Skeletal muscle tissue (tissue), 4 donors: Measurements from ENCODE around the gene COQ10A. TPM values are rescaled to one million over a fixed set of nuclear protein-coding genes. Genes with fewer than 3 reads are reported as not detected.
"Not testable (repeated sequence)": the region's sequence is repeated elsewhere in the genome, so short reads cannot be mapped to it uniquely, and the experiment has no call there.

Source experiments
- H3K27ac ChIP-seq: one replicate; pipeline ENCODE4 v1.7.0; 2013; ENCODE audit warnings: mild to moderate bottlenecking, low read depth, low read length, inconsistent platforms
- H3K27me3 ChIP-seq, 3 donors: one replicate each; pipeline ENCODE4 v1.7.0; 2013; ENCODE audit warnings: low read length in 3 of 3; ENCODE audit not compliant: control insufficient read depth in 3 of 3, insufficient read depth in 3 of 3
- H3K36me3 ChIP-seq, 3 donors: one replicate each; pipeline ENCODE4 v1.7.0; 2013; ENCODE audit warnings: low read length in 3 of 3; ENCODE audit not compliant: control insufficient read depth in 3 of 3, insufficient read depth in 3 of 3
- H3K4me1 ChIP-seq, 3 donors: one replicate each; pipeline ENCODE4 v1.7.0; 2013; ENCODE audit warnings: low read length in 3 of 3, mild to moderate bottlenecking in 3 of 3; ENCODE audit not compliant: control insufficient read depth in 3 of 3, insufficient read depth in 3 of 3
- H3K4me3 ChIP-seq, 3 donors: one replicate each; pipeline ENCODE4 v1.7.0; 2013; ENCODE audit warnings: low read length in 3 of 3
- H3K9ac ChIP-seq, 3 donors: one replicate each; pipeline ENCODE4 v1.7.0; 2013; ENCODE audit warnings: low read length in 3 of 3, mild to moderate bottlenecking in 3 of 3, moderate library complexity in 2 of 3, low read depth in 1 of 3
- H3K9me3 ChIP-seq, 3 donors: one replicate each; pipeline ENCODE4 v1.7.0; 2013; ENCODE audit warnings: low read length in 3 of 3; ENCODE audit not compliant: control insufficient read depth in 3 of 3
- total RNA-seq: library from RNA; depleted of rRNA; stranded (reverse); fragments of >200 nt; gene quantifications from one replicate; pipeline ENCODE4 v1.2.3, GENCODE V29; 2014
- donor health status: Osteomylitis.

Gene COQ10A
- total RNA-seq, 1 donor from 2014 or later, result 12.0 TPM

DNA sequence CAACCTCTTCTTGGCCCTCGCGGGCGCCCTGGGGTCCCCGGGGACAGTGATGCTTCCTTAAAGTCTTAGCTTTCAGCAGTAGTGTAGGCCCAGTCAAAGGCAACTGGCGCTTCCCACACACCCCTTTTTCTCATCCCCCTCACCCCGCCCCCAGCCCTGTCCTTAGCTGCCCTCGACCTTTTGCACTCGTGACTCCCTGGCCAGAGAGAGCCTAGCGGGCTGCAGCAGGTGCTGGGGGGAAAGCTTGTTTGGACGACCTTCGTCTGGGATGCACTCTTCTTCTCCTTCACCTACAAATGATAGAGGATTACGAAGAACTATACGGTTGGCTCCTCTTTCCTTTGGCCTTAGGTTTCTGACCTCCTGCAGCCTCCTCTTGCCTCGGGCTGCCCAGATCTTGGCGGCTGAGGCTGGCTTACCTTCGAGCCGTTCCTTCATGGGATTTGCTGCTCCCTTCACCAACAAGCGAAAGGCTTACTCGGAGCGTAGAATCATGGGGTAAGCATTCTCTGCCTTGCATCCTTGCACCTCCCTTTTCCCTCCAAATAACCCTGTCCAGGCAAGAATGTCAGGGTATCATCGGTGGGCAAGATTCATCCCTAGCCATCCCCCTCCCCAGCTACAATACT lies 815 bp downstream of the COQ10A start:
- no peaks in the 10 kb centered on the region for H3K27me3 ChIP-seq
- peaks cover 21 to 31% (median 25%) of the 10 kb centered on the region in 3 donors for H3K36me3 ChIP-seq
- H3K9ac ChIP-seq, result peak overlapping the region; percentile 87 to 98 (median 93)
- H3K27ac ChIP-seq, result peak overlapping the region; percentile 98
- H3K9me3 ChIP-seq, result no peaks in the 10 kb centered on the region
- peaks cover 45 to 57% (median 46%) of the 10 kb centered on the region in 3 donors for H3K4me1 ChIP-seq
- peak overlapping the region; percentile 88 to 98 (median 93) for H3K4me3 ChIP-seq

DNA sequence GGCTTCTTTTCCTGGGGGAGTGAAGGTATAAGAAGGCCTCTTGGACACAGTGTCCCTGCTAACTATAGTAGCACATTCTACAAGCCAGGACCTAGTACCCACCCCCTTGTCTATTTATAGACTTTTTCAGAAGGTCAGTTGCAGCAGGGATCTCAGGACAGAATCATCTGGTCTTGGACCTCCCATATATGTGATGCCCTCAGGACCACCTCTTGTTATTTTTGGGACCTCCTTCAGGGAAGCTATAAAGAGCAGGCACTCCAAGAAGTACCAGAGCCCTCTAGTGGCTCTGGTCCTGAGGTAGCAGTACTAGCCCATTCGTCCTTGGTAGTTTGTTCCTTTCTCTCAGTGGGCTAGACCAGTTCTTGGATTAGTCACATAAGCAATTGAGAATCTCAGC lies 4.3 kb downstream of the COQ10A start:
- Histone ChIP-seq H3K27me3 (no peaks in the 10 kb centered on the region), H3K4me1 (peaks cover 44 to 61% (median 47%) of the 10 kb centered on the region in 3 donors), H3K9ac (peak overlapping the region; percentile 63 to 98 (median 68)), H3K36me3 (peaks cover 50 to 63% (median 54%) of the 10 kb centered on the region in 3 donors), H3K27ac (peak overlapping the region; percentile 98), H3K4me3 (peak overlapping the region in 1 of 3 donors; percentile 24), H3K9me3 (no peaks in the 10 kb centered on the region)

DNA sequence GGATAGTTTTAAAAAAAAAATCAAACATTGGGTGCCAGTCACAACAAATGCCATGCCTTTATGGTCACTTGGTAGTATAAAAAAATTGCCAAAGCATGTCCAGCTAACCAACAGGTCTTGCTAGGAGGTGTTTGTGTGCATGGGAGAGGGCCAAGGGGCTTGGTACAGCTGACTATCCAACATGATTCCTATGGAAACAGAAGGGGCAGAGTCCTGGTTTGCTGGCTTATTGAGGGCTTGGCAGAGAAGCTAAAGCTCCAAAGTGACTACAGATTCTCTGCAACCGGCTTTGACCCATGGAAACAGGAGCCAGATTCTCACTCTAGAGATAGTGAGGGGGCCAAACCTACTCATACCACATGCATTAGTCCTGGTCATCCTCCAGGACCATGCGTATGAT lies 5.7 kb downstream of the COQ10A start:
- H3K27ac ChIP-seq, H3K4me3 ChIP-seq, H3K9ac ChIP-seq, H3K27me3 ChIP-seq, H3K9me3 ChIP-seq: not testable (repeated sequence)
- peaks cover 38 to 50% (median 42%) of the 10 kb centered on the region in 3 donors for H3K4me1 ChIP-seq
- H3K36me3 ChIP-seq, result peaks cover 54 to 70% (median 61%) of the 10 kb centered on the region in 3 donors

DNA sequence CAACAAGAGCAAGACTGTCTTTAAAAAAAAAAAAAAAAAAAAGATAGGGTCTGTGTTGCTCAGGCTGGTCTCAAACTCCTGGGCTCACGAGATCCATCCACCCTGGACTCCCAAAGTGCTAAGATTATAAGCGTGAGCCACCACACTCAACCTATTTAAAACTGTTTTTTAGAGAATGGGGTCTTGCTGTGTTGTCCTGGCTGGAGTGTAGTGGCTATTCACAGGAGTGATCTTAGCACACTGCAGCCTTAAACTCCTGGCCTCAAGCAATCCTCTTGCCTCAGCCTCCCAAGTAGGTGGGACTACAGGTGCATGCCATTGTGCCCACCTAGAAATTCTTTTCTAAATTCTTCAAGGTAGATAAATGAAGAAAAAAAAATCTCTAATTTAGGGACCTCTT lies 7.6 kb downstream of the COQ10A start:
- H3K9ac ChIP-seq, result peak overlapping the region in 1 of 3 donors; percentile 3
- no peaks in the 10 kb centered on the region for H3K9me3 ChIP-seq
- no peak overlapping the region for H3K4me3 ChIP-seq
- H3K4me1 ChIP-seq, result peaks cover 25 to 35% (median 30%) of the 10 kb centered on the region in 3 donors
- no peak overlapping the region for H3K27ac ChIP-seq
- H3K27me3 ChIP-seq, result no peaks in the 10 kb centered on the region
- H3K36me3 ChIP-seq, result peaks cover 63 to 68% (median 68%) of the 10 kb centered on the region in 3 donors

DNA sequence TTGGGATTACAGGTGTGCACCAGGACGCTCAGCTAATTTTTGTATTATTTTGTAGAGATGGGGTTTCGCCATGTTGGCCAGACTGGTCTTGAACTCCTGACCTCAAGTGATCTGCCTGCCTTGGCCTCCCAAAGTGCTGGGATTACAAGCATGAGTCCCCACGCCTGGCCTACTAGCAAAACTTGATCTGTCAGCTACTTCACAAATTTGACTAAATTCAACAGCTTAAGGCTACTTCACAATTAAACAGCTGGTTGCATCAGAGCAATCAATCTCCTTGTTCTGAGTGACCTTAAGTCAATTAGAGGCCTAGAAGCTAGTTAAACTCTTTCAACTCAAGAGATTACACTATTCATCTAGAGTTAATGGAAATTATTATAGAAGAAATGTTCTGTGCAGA lies 12.2 kb downstream of the COQ10A start:
- no peaks in the 10 kb centered on the region for H3K27me3 ChIP-seq
- H3K27ac ChIP-seq, result no peak overlapping the region
- peaks cover 68 to 79% (median 70%) of the 10 kb centered on the region in 3 donors for H3K36me3 ChIP-seq

DNA sequence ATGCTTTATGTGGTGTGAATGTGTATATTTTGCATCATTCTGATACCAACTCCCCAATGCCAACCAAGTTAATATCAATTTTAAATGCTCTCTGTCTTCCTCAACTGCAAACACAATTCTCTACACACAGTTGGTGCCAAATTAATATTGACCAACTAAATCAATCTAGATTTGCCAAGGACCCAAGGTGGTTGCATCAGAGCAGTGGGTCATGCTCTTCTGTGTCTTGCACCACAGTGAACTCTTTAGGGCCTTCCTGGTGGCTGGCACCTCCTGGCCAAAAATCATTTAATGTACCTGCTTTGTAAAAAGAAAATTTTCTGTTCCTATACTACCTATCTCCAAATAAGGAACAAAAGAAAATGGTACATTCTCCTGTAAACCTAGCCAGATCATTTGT lies 14.1 kb downstream of the COQ10A start:
- no peak overlapping the region for H3K27ac ChIP-seq
- H3K9me3 ChIP-seq, result no peaks in the 10 kb centered on the region
- no peak overlapping the region for H3K9ac ChIP-seq
- H3K36me3 ChIP-seq, result peaks cover 55 to 67% (median 63%) of the 10 kb centered on the region in 3 donors
- peaks cover 0 to under 1% (median 0%) of the 10 kb centered on the region in 3 donors for H3K4me1 ChIP-seq
- H3K4me3 ChIP-seq, result no peak overlapping the region
- H3K27me3 ChIP-seq, result no peaks in the 10 kb centered on the region

More for the DNA sequence above, 12.2 kb downstream of the COQ10A start:
- no peak overlapping the region for H3K4me3 ChIP-seq
- no peaks in the 10 kb centered on the region for H3K4me1 ChIP-seq
- H3K9ac ChIP-seq, result no peak overlapping the region
- no peaks in the 10 kb centered on the region for H3K9me3 ChIP-seq

DNA sequence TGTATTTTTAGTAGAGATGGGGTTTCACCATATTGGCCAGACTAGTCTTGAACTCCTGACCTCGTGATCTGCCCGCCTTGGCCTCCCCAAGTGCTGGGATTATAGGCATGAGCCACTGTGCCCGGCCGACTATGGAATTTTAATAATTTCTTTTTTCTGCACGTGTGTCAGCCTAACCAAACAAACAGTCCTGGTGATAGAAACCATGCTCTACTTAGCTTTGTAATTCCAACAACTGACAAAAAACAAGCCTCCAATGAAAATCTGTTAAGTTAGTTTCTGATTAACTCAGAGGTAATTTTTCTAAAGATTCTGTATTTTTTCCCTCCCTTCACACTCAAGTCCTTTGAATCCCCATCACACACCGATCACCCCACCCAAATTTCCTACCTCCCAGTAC lies 15.3 kb downstream of the COQ10A start:
- H3K4me3 ChIP-seq, result no peak overlapping the region
- no peak overlapping the region for H3K9ac ChIP-seq
- H3K27ac ChIP-seq, result no peak overlapping the region
- peaks cover 6 to 8% (median 8%) of the 10 kb centered on the region in 3 donors for H3K4me1 ChIP-seq
- peaks cover 49 to 68% (median 63%) of the 10 kb centered on the region in 3 donors for H3K36me3 ChIP-seq
- H3K9me3 ChIP-seq, result no peaks in the 10 kb centered on the region
- H3K27me3 ChIP-seq, result no peaks in the 10 kb centered on the region

DNA sequence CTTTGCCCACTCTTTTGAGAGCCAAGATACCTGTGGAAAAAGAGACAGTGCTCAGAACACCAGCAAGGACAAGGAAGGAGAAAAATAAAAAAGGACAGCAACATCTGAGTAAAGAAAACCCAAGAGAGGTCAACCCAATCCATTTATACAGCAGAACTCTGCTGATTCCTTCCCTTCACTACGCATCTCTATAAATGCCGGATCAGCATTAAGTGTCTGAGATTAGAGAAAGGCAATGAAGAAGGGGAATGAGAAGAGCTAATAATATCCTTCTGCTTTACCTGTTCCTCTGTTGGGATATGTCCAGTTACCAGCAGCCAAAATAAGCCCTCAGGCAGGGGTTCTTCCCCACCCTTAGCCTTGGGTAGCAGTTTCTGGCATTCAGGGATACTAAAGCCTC lies 15.8 kb downstream of the COQ10A start:
- H3K36me3 ChIP-seq, result peaks cover 47 to 66% (median 63%) of the 10 kb centered on the region in 3 donors
- no peak overlapping the region for H3K27ac ChIP-seq
- H3K27me3 ChIP-seq, result no peaks in the 10 kb centered on the region

DNA sequence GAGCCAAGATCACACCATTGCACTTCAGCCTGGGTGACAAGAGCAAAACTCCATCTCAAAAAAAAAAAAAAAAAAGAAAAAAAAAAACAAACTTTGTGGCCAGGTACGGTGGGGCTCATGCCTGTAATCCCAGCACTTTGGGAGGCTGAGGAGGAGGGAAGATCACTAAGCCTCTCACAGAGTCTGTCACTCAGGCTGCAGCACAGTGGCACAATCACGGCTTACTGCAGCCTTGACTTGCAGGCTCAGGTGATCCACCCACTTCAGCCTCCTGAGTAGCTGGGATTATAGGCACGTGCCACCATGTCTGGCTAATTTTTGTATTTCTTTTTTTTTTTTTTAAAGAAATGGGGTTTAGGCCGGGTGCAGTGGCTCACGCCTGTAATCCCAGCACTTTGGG lies 17.5 kb downstream of the COQ10A start:
- H3K27ac ChIP-seq, H3K9ac ChIP-seq, H3K27me3 ChIP-seq, H3K4me3 ChIP-seq, H3K9me3 ChIP-seq: not testable (repeated sequence)
- Histone ChIP-seq H3K4me1 (peaks cover 8 to 11% (median 11%) of the 10 kb centered on the region in 3 donors), H3K36me3 (peaks cover 36 to 54% (median 51%) of the 10 kb centered on the region in 3 donors)

More for the DNA sequence above, 15.8 kb downstream of the COQ10A start:
- Histone ChIP-seq H3K9ac (no peak overlapping the region), H3K4me1 (peaks cover 6 to 8% (median 8%) of the 10 kb centered on the region in 3 donors), H3K9me3 (no peaks in the 10 kb centered on the region), H3K4me3 (no peak overlapping the region)

DNA sequence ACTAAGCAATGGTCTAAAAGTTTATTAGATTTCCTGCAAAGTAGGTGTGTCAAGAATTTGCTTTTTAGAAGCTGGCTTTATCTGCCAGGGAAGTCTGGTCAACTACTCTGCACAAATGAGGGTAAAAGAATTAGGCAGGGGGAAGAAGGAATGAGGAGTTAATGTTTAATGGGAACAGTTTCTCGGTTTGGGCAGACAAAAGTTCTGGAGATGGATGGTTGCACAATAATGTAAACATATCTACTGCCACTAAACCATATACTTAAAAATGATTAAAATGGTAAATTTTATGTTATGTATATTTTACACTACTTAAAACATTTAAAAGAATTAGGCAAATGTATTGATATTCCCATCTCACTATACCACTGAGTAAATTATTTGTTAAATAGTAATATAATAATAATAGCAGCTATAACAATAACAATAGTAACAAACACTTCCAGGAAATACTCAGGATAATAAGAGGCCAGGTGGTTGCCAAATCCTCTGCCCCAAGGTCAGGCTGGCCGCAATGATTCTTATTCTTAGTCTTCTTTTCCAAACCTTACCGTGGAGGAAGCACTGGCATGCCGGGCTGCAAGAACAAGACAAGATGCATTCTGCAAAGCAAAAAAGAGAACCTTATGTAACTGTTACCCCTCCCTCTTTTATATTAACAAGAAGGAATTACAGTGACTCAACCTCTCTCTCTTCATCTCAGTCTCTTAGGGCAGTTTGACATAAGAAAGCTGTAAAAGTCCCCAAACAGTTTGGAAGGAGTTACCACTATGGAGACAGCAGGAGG lies 19.5 kb downstream of the COQ10A start:
- Histone ChIP-seq H3K36me3 (peaks cover 28 to 50% (median 40%) of the 10 kb centered on the region in 3 donors), H3K27me3 (no peaks in the 10 kb centered on the region), H3K4me3 (no peak overlapping the region), H3K9me3 (no peaks in the 10 kb centered on the region), H3K27ac (no peak overlapping the region), H3K4me1 (peaks cover 10 to 11% (median 11%) of the 10 kb centered on the region in 3 donors), H3K9ac (no peak overlapping the region)
